Mucosa of stomach (tissue), 1 donor: ENCODE data around the gene C10orf105.

Experiments
- H3K27me3 ChIP-seq: one replicate; pipeline ENCODE4 v1.7.0; 2013; ENCODE audit warnings: mild to moderate bottlenecking, low read length; ENCODE audit not compliant: control insufficient read depth, insufficient read depth
- H3K36me3 ChIP-seq: one replicate; pipeline ENCODE4 v1.7.0; 2013; ENCODE audit warnings: low read length; ENCODE audit not compliant: control insufficient read depth, insufficient read depth
- H3K4me1 ChIP-seq: one replicate; pipeline ENCODE4 v1.7.0; 2013; ENCODE audit warnings: mild to moderate bottlenecking, low read length; ENCODE audit not compliant: control insufficient read depth, insufficient read depth
- H3K4me3 ChIP-seq: one replicate; pipeline ENCODE4 v1.7.0; 2013; ENCODE audit warnings: low read length
- H3K9ac ChIP-seq: one replicate; pipeline ENCODE4 v1.7.0; 2013; ENCODE audit warnings: mild to moderate bottlenecking, low read length, moderate library complexity
- H3K9me3 ChIP-seq: one replicate; pipeline ENCODE4 v1.7.0; 2013; ENCODE audit warnings: mild to moderate bottlenecking, low read length, moderate library complexity; ENCODE audit not compliant: control insufficient read depth
- donor health status: Pancreatic carcinoma.

Gene C10orf105

DNA sequence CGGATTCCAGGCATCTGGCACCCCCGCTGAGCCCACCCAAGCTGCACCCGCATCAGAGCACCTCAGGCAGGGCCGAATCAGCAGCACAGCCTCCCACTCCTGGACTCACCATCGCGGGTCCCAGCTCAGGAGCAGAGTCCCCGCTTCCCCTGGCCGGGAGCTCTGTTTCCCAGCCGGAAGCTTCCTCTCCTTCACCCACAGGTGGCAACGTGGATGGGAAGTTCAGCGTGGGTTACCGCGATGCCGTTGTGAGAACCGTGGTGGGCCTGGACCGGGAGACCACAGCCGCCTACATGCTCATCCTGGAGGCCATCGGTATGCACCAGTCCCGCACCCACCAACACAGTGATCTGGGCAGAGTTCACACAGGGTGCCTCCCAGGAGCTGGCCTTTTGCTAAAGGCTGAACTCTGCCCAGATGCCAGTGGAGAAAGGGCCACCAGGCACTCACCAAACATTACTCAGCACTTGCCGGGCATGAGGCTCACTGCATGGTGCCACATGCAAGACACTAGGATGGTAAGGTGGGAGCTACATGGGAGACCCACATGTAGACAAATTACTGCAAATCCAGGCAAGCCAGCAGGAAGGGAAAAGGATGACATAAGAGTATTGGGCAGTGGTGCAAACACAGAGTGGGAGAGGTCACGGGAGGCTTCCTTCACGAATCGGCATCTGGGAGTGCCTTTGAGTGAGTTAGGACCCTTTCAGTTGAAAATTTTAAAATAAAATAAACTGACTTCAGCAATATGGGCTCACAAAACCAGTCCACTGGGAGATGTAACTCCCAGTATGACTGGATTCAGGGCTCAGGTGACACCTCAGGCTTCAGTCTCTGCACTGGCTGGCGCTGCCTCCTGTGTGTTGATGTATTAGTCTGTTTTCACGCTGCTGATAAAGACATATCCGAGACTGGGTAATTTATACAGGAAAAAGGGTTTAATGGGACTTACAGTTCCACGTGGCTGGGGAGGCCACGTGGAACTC lies 10.4 kb downstream of the C10orf105 start:
- H3K36me3 ChIP-seq = no peaks in the 10 kb centered on the region
- peaks cover 38% of the 10 kb centered on the region for H3K4me1 ChIP-seq
- no peaks in the 10 kb centered on the region for H3K27me3 ChIP-seq
- H3K9me3 ChIP-seq = no peaks in the 10 kb centered on the region
- no peak overlapping the region for H3K4me3 ChIP-seq
- peak overlapping the region; percentile 3 for H3K9ac ChIP-seq

DNA sequence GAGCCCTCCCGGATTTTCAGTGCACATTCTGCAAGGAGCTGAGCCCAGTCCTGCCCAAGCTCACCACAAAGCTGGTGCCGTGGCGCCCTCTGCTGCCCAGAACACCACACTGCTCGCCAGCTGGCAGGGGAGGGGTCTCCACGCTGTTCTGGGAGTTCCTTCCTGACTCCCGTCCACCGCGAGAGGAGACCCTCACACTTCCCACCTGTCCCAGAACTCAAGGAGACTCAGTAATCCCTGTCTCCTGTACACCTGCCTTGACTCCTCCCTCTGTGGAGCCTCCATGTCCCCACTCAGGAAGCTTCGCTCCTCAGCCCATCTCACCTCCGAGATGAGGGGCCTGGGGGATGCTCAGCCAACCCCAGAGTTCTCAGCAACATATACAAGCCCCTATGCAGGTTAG lies 11.3 kb downstream of the C10orf105 start:
- peaks cover 29% of the 10 kb centered on the region for H3K4me1 ChIP-seq
- H3K9ac ChIP-seq = peak overlapping the region; percentile 3
- H3K9me3 ChIP-seq = no peaks in the 10 kb centered on the region
- no peaks in the 10 kb centered on the region for H3K36me3 ChIP-seq
- H3K27me3 ChIP-seq = no peaks in the 10 kb centered on the region
- no peak overlapping the region for H3K4me3 ChIP-seq

DNA sequence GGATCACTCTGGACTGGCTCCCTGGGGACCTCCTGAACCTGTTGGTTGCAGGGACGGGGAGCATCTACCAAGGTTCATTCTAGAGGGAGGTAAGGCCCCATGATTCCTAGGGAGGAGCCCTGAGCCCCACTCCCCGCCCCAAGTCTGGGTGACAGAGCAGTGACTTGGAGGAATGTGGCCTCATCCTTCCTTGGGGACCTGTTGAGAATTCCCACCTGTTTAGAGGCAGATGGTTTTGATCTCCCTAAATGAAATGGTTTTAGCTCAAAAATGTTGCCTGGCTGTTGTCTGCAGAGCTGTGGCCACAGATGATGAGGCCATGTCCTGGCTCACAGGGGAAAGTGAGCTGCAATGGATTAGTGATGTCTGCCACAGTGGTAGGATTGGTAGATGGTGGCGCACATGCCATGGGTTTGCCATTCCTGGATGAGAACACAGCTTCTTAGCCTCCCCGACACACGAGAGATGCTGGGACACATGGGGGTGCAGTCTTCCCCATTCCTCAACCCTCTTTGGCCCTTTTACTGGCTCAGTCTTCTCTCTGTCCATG lies 12.3 kb downstream of the C10orf105 start:
- H3K9ac ChIP-seq = no peak overlapping the region
- H3K36me3 ChIP-seq = no peaks in the 10 kb centered on the region
- H3K9me3 ChIP-seq = no peaks in the 10 kb centered on the region
- H3K4me1 ChIP-seq = peaks cover 21% of the 10 kb centered on the region
- H3K27me3 ChIP-seq = no peaks in the 10 kb centered on the region
- H3K4me3 ChIP-seq = no peak overlapping the region

DNA sequence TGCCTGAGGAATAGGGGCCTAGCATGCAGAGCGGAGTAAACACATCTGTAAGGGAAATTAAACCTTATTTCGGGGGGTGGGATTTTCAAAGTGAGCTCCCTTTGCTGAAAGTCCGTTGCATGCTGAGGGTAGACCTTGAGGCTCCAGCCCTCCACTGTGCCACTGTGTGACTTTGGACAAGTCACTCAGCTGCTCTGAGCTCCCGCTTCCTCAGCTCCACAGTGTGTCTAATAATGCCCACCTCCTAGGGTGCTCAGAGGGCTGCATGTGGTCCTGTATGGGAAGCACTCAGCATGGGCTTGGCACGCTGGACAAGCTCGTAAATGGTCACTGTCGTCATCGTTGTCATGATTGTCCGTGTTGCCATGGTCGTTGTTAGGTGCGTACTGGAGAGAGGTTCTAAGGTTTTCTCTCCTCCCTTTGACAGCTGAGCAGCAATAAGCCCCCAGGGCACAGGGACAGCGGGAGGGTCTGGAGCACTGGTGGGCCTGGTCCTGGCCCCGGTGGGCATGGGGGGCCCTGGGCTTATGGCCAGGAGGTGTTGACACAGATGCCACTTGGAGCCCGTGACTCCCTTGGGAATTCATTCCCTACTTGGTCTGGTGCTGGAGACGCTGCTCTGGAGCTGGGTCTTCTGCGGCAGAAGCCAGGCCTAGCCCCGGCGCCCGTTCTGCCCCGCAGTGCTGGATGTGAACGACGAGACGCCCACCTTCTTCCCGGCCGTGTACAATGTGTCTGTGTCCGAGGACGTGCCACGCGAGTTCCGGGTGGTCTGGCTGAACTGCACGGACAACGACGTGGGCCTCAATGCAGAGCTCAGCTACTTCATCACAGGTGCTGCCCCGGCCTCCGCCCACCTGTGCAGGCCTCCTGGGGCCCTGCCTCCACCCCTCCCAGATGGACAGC lies 13.1 kb downstream of the C10orf105 start:
- Histone ChIP-seq H3K9me3 (no peaks in the 10 kb centered on the region), H3K27me3 (no peaks in the 10 kb centered on the region), H3K9ac (no peak overlapping the region), H3K36me3 (no peaks in the 10 kb centered on the region), H3K4me1 (peaks cover 21% of the 10 kb centered on the region), H3K4me3 (no peak overlapping the region)

DNA sequence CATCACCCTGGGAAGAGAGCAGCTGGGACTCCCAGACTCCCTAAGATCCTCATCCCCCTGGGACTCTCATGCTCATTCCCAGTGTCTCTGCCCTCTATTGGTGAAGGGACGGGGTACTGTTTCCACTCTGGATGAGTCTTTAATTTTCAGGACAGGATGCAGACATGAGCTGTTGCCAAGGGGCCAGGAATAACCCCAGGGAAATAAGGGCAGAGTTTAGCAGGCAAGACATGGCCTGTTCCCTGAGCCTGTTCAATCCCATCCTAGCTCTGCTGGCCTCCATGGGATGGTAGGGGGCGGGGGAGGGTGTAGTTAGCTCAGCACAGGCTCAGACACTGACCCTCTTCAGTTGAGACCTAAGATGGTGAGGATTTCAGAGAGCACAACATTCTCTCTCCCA lies 14.0 kb downstream of the C10orf105 start:
- H3K36me3 ChIP-seq = no peaks in the 10 kb centered on the region
- no peak overlapping the region for H3K4me3 ChIP-seq
- no peaks in the 10 kb centered on the region for H3K9me3 ChIP-seq
- H3K4me1 ChIP-seq = peaks cover 21% of the 10 kb centered on the region
- H3K27me3 ChIP-seq = no peaks in the 10 kb centered on the region
- no peak overlapping the region for H3K9ac ChIP-seq

DNA sequence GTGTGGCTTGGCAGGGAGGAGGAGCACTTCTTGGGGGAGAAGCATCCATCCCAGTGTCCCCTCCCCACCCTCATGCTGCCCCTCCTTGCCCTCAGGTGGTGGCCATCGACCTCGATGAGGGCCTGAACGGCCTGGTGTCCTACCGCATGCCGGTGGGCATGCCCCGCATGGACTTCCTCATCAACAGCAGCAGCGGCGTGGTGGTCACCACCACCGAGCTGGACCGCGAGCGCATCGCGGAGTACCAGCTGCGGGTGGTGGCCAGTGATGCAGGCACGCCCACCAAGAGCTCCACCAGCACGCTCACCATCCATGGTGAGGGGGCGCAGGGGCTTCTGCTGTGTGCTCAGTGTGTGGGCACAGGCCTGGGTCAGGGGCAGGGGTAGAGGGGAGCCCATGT lies 14.8 kb downstream of the C10orf105 start:
- Histone ChIP-seq H3K27me3 (no peaks in the 10 kb centered on the region), H3K9me3 (no peaks in the 10 kb centered on the region), H3K4me1 (peaks cover 21% of the 10 kb centered on the region), H3K4me3 (no peak overlapping the region), H3K9ac (no peak overlapping the region), H3K36me3 (no peaks in the 10 kb centered on the region)

DNA sequence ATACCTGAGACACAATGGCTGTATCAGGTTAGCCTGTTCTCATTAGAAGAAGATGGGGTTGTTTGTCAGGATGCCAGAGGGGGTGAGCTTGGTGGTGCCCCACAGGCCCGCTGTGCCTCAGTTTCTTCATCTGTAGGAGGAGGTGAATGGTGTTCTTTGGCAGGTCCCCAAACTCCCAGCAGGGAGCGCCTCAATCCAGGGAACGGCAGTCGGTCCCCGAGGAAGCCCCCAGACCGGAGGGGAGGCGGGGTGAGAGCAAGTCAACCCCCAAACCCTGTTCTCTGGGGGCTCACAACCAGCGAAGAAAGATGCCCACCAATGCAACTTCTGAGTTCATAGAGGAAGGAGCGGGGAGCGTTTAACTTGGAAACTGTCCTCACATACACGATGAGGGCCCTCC lies 16.0 kb downstream of the C10orf105 start:
- Histone ChIP-seq H3K4me3 (no peak overlapping the region), H3K9ac (no peak overlapping the region), H3K9me3 (no peaks in the 10 kb centered on the region), H3K27me3 (no peaks in the 10 kb centered on the region), H3K36me3 (no peaks in the 10 kb centered on the region), H3K4me1 (peaks cover 16% of the 10 kb centered on the region)

DNA sequence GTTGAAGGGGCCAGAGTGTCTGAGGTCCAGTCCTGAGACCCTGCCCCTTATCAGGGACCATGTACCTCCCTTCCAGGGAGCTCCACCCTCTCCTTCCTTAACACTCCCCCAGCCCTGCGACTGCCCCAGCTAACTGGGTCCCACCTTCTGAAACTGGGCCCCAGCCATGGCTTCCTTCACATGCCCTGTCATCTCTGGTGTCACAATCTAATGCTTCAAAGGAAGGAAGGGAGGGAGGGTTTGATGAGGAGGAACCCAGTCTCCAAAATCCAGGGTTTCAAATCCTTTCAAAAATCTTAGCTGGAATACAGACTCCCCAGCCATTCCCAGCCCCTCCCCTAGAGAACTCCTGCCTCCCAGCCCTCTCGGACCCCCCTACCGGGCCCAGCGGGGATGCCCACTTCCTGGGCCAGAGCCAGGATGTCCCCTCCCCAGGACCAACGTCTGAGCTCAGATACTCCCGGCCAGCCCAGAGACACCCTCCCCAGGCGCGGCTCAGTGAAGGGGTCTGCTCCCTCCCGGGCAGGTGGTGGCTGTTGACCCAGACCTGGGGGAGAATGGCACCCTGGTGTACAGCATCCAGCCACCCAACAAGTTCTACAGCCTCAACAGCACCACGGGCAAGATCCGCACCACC lies 18.0 kb downstream of the C10orf105 start:
- H3K36me3 ChIP-seq = no peaks in the 10 kb centered on the region
- peaks cover 23% of the 10 kb centered on the region for H3K4me1 ChIP-seq
- H3K9me3 ChIP-seq = no peaks in the 10 kb centered on the region
- no peaks in the 10 kb centered on the region for H3K27me3 ChIP-seq
- H3K9ac ChIP-seq = no peak overlapping the region
- H3K4me3 ChIP-seq = no peak overlapping the region

DNA sequence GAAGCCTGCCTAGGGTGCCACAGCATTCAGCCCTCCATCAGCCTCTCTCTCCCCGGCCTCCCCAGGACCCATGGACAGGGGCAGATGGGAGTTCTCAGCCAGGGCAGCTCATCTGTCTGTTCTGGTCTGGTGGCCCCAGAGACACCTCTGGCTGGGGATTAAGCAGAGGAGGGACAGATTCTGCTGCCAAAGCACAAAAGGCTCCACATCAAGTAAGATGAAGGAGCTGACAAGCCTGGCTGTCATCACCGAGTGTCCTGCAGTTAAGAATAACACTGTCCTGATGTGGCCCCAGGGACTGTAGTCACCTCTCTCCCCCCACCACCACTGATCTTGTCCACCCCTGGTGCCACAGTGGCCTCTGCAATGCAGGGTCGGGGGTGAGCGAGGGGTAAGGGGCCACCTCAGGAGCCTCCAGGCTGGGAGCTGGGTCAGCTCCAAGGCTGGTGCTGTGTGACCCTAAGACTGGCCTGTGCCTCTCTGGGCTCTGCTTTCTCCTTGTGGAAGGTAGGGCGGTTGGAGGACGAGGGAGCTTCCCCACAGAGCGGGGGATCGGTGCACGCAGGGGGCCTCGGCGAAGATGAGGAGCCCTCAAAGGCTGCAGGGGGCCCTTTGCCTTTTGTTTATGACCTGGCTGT lies 18.7 kb downstream of the C10orf105 start:
- Histone ChIP-seq H3K27me3 (no peaks in the 10 kb centered on the region), H3K4me1 (peaks cover 31% of the 10 kb centered on the region), H3K9ac (no peak overlapping the region)

DNA sequence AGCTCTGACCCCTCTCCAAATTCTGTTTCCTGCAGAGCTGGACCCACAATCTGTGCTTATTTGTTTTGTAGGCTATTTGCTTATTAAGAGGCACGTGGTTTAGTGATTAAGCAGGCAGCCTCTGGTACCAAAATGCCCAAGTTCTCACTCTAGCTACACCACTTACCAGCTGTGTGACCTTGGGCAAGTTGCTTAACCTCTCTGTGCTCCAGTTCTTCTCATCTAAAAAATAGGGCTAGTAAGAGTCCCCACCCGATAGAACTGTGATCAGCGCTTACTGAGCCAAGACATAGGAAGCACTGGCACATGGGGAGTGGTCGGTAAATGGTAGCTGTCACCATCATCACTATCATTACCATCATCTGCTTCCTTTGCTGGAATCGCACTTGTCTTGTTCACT lies 20.8 kb downstream of the C10orf105 start:
- no peaks in the 10 kb centered on the region for H3K9me3 ChIP-seq
- no peaks in the 10 kb centered on the region for H3K27me3 ChIP-seq
- no peak overlapping the region for H3K4me3 ChIP-seq
- H3K36me3 ChIP-seq = no peaks in the 10 kb centered on the region
- no peak overlapping the region for H3K9ac ChIP-seq
- H3K4me1 ChIP-seq = peaks cover 52% of the 10 kb centered on the region

More for the DNA sequence above, 18.7 kb downstream of the C10orf105 start:
- H3K36me3 ChIP-seq = no peaks in the 10 kb centered on the region
- no peak overlapping the region for H3K4me3 ChIP-seq
- H3K9me3 ChIP-seq = no peaks in the 10 kb centered on the region

DNA sequence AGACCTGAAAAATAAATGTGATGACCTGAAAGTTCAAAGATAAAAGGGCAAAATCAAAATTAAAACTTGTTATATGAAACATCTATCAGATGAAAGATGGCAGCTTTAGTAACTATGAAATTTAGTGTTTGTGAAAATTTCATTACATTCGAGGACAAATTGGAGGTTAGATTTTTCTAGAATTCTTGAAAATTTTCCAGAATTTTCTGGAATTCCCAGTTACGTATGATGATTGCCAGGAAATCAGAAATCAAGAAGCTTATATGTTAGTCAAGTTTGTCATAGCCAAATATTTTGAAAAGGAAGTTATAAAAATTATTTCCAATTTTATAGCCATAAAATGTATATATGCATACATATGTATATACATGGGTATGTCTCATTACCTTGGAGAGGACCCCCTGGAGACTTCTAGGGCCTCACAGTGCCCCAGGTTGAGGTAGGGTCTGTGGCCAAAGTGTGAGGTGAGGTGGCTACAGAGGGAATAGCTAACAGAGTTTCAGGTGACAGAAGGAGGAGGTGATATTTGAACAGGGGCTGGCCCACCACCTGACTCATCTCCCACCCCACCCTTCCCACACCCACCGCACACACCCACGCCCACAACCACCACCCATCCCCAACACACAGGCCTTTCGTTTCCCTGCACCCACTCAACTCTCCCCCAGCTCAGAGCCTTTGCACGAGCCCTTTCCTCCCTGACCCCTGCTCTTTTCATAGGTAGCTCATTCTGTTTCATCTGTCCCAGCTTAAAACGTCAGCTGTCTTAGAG lies 21.5 kb downstream of the C10orf105 start:
- Histone ChIP-seq H3K9me3 (no peaks in the 10 kb centered on the region), H3K36me3 (no peaks in the 10 kb centered on the region), H3K27me3 (no peaks in the 10 kb centered on the region), H3K9ac (no peak overlapping the region), H3K4me3 (no peak overlapping the region), H3K4me1 (peaks cover 56% of the 10 kb centered on the region)
